HG03565 (cell line): ENCODE measurements around the gene PNLIPRP3.

Source experiments
- ATAC-seq: cut with Tn5 transposase; IDR thresholded peaks from one replicate; pipeline ENCODE4 v1.9.1; 2021; ENCODE audit warnings: mild to moderate bottlenecking, moderate library complexity; ENCODE audit not compliant: unreplicated experiment

Gene PNLIPRP3

DNA sequence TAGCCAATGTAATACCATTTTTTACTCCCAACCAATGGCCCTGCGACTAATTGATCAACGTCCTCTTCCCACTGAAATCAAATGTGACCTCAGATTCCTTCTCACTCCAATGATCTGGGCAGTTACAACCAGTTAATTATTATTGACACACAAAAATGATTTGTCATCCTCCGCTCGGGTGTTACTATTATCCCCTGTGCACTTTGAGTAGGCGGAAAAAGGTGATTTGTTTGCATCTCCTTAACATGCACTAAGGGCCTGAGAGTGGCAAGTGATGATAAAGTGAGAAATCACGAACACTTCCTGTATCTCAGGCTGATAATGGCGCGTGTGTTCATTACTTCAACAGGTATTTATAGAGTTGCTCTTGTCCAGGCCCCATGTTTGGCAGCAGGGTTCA is 77.1 kb downstream of the PNLIPRP3 start:
- no peak for ATAC-seq

DNA sequence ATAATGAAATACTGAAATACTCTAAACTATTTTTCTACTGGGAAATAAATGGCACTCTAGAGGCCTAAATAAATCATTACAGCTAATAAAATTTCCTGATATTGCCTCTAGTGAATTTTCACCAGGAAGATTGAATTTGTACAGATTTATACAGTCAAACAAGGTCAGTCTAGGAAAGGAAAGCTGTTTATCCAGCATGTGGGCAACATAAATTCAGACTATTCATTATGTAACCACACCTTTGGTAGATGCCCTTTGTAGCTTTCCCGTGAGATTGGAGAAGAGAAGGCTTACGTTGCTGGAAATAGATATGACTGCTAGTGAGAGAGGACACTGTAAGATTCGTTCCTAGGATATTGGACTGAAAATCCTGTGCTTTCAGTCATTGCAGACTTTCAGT is 82.9 kb downstream of the PNLIPRP3 start:
- no peak for ATAC-seq

GRCh38 chr10:116511365-116511764 is 83.7 kb downstream of the PNLIPRP3 start:
- ATAC-seq = no peak

DNA sequence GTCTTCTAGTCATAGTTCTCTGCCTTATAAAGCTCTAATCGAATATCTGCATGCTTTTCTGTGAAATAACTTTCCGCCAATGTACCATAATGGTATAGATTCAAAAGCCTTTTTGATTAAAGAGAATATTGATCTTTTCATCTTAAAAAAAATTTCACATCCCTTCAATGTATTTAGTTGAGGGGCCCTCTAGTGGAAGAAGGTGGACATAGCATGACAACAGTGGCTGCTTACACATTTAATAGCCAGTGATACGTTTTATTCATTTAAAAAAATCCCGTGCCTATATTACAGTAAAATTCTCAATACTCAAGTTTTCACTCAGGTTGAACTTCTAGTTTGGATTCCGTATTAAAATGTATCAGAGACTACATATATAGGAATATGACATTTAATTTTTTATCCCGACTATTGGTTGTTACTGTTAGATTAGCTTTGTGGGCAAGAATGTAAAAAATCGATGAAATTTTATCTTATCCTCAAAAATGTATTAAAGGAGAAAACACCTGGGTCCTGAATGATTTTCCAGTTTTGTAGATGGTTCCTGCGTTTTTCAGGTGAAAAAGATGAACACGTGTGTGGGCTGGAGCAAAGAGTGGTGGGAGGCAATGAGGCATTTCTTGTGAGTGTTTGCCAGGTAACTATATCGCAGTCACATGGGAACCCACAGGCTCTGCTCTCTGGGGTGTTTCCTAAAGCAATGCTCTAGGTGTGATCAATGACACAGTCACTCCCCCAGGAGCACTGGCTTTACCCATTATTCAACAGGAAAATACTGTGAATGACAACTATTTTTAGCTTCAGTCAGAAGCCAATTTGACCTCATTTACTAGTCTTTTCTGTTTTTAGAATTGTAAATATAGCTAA is 94.0 kb downstream of the PNLIPRP3 start:
- peak; percentile 70 for ATAC-seq

DNA sequence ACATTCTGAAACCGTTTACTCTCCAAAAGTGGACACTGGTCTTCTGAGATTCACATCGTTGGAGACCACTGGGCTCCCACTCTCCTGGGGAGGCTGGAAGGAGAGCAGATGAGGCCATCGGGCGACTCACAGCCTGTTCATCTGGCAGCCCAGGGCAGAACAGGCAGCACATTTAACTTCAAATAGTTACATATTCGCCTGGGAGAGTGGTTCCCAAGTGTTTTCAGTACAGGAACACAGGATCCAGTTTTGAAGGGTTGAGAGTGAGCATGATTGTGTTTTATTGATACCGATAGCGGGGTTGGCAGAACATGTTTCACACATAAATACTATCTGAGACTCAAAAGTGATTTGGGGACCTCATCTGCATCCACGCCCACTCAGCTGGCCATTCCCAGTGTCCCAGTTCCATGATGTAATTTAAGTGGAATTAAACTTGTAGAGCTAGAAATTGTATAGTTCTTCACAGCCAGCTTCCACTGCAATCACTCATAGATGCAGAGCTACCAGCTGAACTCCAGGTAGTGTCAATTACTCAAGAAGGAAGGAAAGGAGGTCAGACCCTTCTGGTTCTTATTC is 95.2 kb downstream of the PNLIPRP3 start:
- no peak for ATAC-seq

DNA sequence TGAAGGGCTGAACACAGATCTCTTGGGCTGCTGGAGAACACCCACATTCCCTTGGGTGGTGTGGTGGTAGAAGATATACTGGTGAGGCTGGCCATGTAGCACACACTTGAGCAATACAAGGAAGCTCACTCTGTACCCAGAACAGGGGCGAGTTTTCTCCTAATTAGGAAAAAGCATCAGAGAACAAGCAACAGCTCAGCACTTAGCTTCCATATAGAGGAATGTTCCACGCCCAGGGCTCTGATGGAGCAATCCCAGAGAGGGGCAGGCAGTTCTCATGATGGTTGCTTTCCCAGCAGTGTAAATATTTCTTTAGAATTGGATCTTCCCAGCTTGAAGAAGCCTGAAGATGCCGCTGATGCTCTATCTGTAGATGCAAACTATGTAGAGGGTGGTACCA is 97.1 kb downstream of the PNLIPRP3 start:
- ATAC-seq = no peak

DNA sequence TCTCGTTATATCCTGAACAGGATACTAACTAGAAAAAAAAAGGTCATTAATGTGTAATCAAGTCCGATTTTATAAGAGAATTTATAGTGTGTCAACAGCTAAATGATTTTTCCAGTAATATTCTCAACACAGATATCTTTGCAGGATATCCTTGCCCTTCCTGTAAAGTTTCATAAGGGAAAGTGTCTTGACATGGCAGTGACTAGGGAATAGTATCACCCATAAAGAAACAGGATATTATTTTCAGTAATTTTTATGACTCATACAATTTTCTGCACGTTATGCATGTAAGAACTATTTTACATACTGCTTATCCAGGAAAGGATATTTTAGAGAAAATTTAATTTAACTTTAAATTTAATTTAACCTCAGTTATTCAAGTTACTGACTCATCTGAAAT is 98.6 kb downstream of the PNLIPRP3 start:
- no peak for ATAC-seq
